Mesodermal cell (in vitro differentiated cells): Measurements from ENCODE around the gene CDKN2AIP.
"Not testable (repeated sequence)": the region's sequence is repeated elsewhere in the genome, so short reads cannot be mapped to it uniquely, and the experiment has no call there.

Source experiments
- H3K27ac ChIP-seq: 2 replicates; pipeline ENCODE4 v1.7.0; 2013; ENCODE audit warnings: mild to moderate bottlenecking, low read depth, low read length, moderate library complexity; ENCODE audit not compliant: severe bottlenecking
- H3K36me3 ChIP-seq: 2 replicates; pipeline ENCODE4 v1.7.1; 2013; ENCODE audit warnings: mild to moderate bottlenecking, low read length, moderate library complexity; ENCODE audit not compliant: control insufficient read depth, insufficient read depth
- H3K4me1 ChIP-seq: one replicate; pipeline ENCODE4 v1.7.1; 2013; ENCODE audit warnings: mild to moderate bottlenecking, low read length; ENCODE audit not compliant: insufficient read depth, control insufficient read depth, poor library complexity, severe bottlenecking
- H3K4me3 ChIP-seq: 2 replicates; pipeline ENCODE4 v1.7.0; 2013; ENCODE audit warnings: low read length, control low read depth, mild to moderate bottlenecking; ENCODE audit not compliant: insufficient read depth, poor library complexity, severe bottlenecking; ENCODE audit errors: extremely low read depth
- H3K9me3 ChIP-seq: 2 replicates; pipeline ENCODE4 v1.7.1; 2013; ENCODE audit warnings: mild to moderate bottlenecking, low read length, moderate library complexity; ENCODE audit not compliant: control insufficient read depth
- WGBS, 2 experiments: methylation state at CpG; one replicate each; pipeline ENCODE4 v1.1.5; 2013; ENCODE audit warnings: missing lambda C conversion rate in 2 of 2; ENCODE audit not compliant: insufficient coverage in 2 of 2; 5-methylcytosine and 5-hydroxymethylcytosine counted together

The CDKN2AIP gene

GRCh38 chr4:183433183-183433582, 11.3 kb upstream of the CDKN2AIP start:
- H3K4me1 ChIP-seq, H3K9me3 ChIP-seq, H3K27ac ChIP-seq, H3K4me3 ChIP-seq, H3K36me3 ChIP-seq: not testable (repeated sequence)
- 80 to 92% methylated on average over 1 to 13 of the region's 27 CpGs for WGBS, 2 experiments

GRCh38 chr4:183434264-183434663, 10.2 kb upstream of the CDKN2AIP start:
- no peaks in the 10 kb centered on the region for H3K9me3 ChIP-seq
- 93% methylated on average over 11 to 13 of the region's 15 CpGs for WGBS, 2 experiments
- H3K4me1 ChIP-seq = peaks cover 8% of the 10 kb centered on the region
- H3K27ac ChIP-seq = no peak overlapping the region
- no peaks in the 10 kb centered on the region for H3K36me3 ChIP-seq
- no peak overlapping the region for H3K4me3 ChIP-seq

GRCh38 chr4:183434666-183435190, 9.7 kb upstream of the CDKN2AIP start:
- Histone ChIP-seq H3K36me3 (no peaks in the 10 kb centered on the region), H3K27ac (no peak overlapping the region), H3K4me1 (peaks cover 8% of the 10 kb centered on the region), H3K4me3 (no peak overlapping the region), H3K9me3 (no peaks in the 10 kb centered on the region)
- WGBS, 2 experiments = 57 to 83% methylated on average over 1 to 3 of the region's 5 CpGs

- H3K4me1 ChIP-seq = peaks cover 7% of the 10 kb centered on the region
- no peak overlapping the region for H3K4me3 ChIP-seq
- WGBS, 2 experiments = 84% methylated on average over 4 of the region's 5 CpGs; no CpG with 5 or more reads in 1 of the 2 experiments
- H3K36me3 ChIP-seq = no peaks in the 10 kb centered on the region
- no peaks in the 10 kb centered on the region for H3K9me3 ChIP-seq
- no peak overlapping the region for H3K27ac ChIP-seq
These were observed 8.6 kb upstream of the CDKN2AIP start for GRCh38 chr4:183435803-183436202.

- H3K4me3 ChIP-seq = no peak overlapping the region
- peaks cover under 1% of the 10 kb centered on the region for H3K4me1 ChIP-seq
- no peak overlapping the region for H3K27ac ChIP-seq
- H3K36me3 ChIP-seq = no peaks in the 10 kb centered on the region
- no peaks in the 10 kb centered on the region for H3K9me3 ChIP-seq
- WGBS, 2 experiments = 62 to 68% methylated on average over 5 to 6 of the region's 6 CpGs
These were observed 8.0 kb upstream of the CDKN2AIP start for GRCh38 chr4:183436417-183436816.

GRCh38 chr4:183437452-183437851, 7.0 kb upstream of the CDKN2AIP start:
- WGBS, 2 experiments = 67% methylated on average over 1 of the region's 1 CpG; no CpG with 5 or more reads in 1 of the 2 experiments
- Histone ChIP-seq H3K36me3 (no peaks in the 10 kb centered on the region), H3K4me1 (no peaks in the 10 kb centered on the region), H3K9me3 (no peaks in the 10 kb centered on the region), H3K27ac (no peak overlapping the region), H3K4me3 (no peak overlapping the region)

- 62 to 78% methylated on average over 3 of the region's 7 CpGs for WGBS, 2 experiments
- H3K27ac ChIP-seq = no peak overlapping the region
These were observed 5.8 kb upstream of the CDKN2AIP start for GRCh38 chr4:183438458-183439113.

GRCh38 chr4:183441276-183441675, 3.2 kb upstream of the CDKN2AIP start:
- Histone ChIP-seq H3K4me1 (peaks cover 10% of the 10 kb centered on the region), H3K27ac (no peak overlapping the region), H3K36me3 (peaks cover 6% of the 10 kb centered on the region), H3K9me3 (no peaks in the 10 kb centered on the region), H3K4me3 (no peak overlapping the region)
- WGBS, 2 experiments = 88 to 100% methylated on average over 1 of the region's 1 CpG

More at GRCh38 chr4:183438458-183439113, 5.8 kb upstream of the CDKN2AIP start:
- peaks cover 5% of the 10 kb centered on the region for H3K4me1 ChIP-seq
- H3K9me3 ChIP-seq = no peaks in the 10 kb centered on the region
- H3K36me3 ChIP-seq = no peaks in the 10 kb centered on the region
- no peak overlapping the region for H3K4me3 ChIP-seq

- Histone ChIP-seq H3K4me1 (peaks cover 15% of the 10 kb centered on the region), H3K9me3 (no peaks in the 10 kb centered on the region), H3K4me3 (peak overlapping the region; percentile 87), H3K36me3 (peaks cover 26% of the 10 kb centered on the region), H3K27ac (peak overlapping the region; percentile 98)
- WGBS, 2 experiments = 3% methylated on average over 22 to 28 of the region's 30 CpGs
These were observed 702 bp upstream of the CDKN2AIP start for GRCh38 chr4:183443655-183444213.

GRCh38 chr4:183445097-183445428, 627 bp downstream of the CDKN2AIP start:
- peak overlapping the region; percentile 87 for H3K4me3 ChIP-seq
- WGBS, 2 experiments = 0 to 1% methylated on average over 17 to 23 of the region's 26 CpGs
- H3K36me3 ChIP-seq = peaks cover 36% of the 10 kb centered on the region
- H3K4me1 ChIP-seq = peaks cover 15% of the 10 kb centered on the region
- H3K9me3 ChIP-seq = no peaks in the 10 kb centered on the region
- H3K27ac ChIP-seq = peak overlapping the region; percentile 98

GRCh38 chr4:183447646-183448045, 3.2 kb downstream of the CDKN2AIP start:
- Histone ChIP-seq H3K27ac (no peak overlapping the region), H3K36me3 (peaks cover 55% of the 10 kb centered on the region), H3K4me1 (peaks cover 15% of the 10 kb centered on the region), H3K4me3 (no peak overlapping the region), H3K9me3 (no peaks in the 10 kb centered on the region)
- WGBS, 2 experiments = no CpG with 5 or more reads among the region's 5 CpGs
